Type B pancreatic cell (in vitro differentiated cells): ENCODE measurements around the gene USP10. TPM values are rescaled to one million over a fixed set of nuclear protein-coding genes. Genes with fewer than 3 reads are reported as not detected.
A peak's percentile ranks its signal among the peaks of the same experiment; 100 is the strongest.

Source experiments
- DNase-seq: peaks from one replicate; pipeline ENCODE4 v3.0.0; 2021; ENCODE audit warnings: mixed read lengths; ENCODE audit not compliant: unreplicated experiment; ENCODE audit errors: extremely low spot score
- H3K27ac Mint-ChIP-seq: 2 replicates; pipeline ENCODE4 v1.8.0; 2021; ENCODE audit warnings: mild to moderate bottlenecking, mixed read lengths
- H3K27me3 Mint-ChIP-seq: 2 replicates; pipeline ENCODE4 v1.8.0; 2021; ENCODE audit warnings: mixed read lengths
- H3K36me3 Mint-ChIP-seq: 2 replicates; pipeline ENCODE4 v1.8.0; 2021; ENCODE audit warnings: mixed read lengths
- H3K4me1 Mint-ChIP-seq: one replicate; pipeline ENCODE4 v1.8.0; 2021; ENCODE audit warnings: mixed read lengths; ENCODE audit not compliant: unreplicated experiment
- H3K4me3 Mint-ChIP-seq: 2 replicates; pipeline ENCODE4 v1.8.0; 2021; ENCODE audit warnings: mild to moderate bottlenecking, mixed read lengths
- H3K9me3 Mint-ChIP-seq: 2 replicates; pipeline ENCODE4 v1.8.0; 2021; ENCODE audit warnings: mixed read lengths
- total RNA-seq: library from RNA; stranded (reverse); gene quantifications from 2 replicates; pipeline ENCODE4 v1.2.1, GENCODE V29; 2021; ENCODE audit warnings: low replicate concordance
- TF ChIP-seq, protein P1 (sequence below): fragments of 200-600 bp; sonication (generic); conservative IDR thresholded peaks from 2 replicates; pipeline ENCODE4 v1.5.0; 2021; ENCODE audit warnings: antibody characterized with exemption, mild to moderate bottlenecking

USP10 gene
- total RNA-seq, 1 donor from 2014 or later, result 110 TPM

GRCh38 chr16:84732674-84733352 lies 33.0 kb downstream of the USP10 start:
- Mint-ChIP-seq H3K9me3 (no peaks in the 10 kb centered on the region), H3K4me3 (no peak overlapping the region), H3K27me3 (no peaks in the 10 kb centered on the region), H3K36me3 (peaks cover 5% of the 10 kb centered on the region), H3K4me1 (peaks cover 40% of the 10 kb centered on the region), H3K27ac (no peak overlapping the region)
- DNase-seq, result no peak
- TF ChIP-seq, protein P1, sequence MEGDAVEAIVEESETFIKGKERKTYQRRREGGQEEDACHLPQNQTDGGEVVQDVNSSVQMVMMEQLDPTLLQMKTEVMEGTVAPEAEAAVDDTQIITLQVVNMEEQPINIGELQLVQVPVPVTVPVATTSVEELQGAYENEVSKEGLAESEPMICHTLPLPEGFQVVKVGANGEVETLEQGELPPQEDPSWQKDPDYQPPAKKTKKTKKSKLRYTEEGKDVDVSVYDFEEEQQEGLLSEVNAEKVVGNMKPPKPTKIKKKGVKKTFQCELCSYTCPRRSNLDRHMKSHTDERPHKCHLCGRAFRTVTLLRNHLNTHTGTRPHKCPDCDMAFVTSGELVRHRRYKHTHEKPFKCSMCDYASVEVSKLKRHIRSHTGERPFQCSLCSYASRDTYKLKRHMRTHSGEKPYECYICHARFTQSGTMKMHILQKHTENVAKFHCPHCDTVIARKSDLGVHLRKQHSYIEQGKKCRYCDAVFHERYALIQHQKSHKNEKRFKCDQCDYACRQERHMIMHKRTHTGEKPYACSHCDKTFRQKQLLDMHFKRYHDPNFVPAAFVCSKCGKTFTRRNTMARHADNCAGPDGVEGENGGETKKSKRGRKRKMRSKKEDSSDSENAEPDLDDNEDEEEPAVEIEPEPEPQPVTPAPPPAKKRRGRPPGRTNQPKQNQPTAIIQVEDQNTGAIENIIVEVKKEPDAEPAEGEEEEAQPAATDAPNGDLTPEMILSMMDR, result no peak

GRCh38 chr16:84735849-84736586 lies 36.2 kb downstream of the USP10 start:
- H3K4me3 Mint-ChIP-seq, result no peak overlapping the region
- TF ChIP-seq, protein P1, result no peak
- peak overlapping the region; percentile 88 for H3K27ac Mint-ChIP-seq
- DNase-seq, result no peak
- no peaks in the 10 kb centered on the region for H3K9me3 Mint-ChIP-seq
- no peaks in the 10 kb centered on the region for H3K27me3 Mint-ChIP-seq
- peaks cover 42% of the 10 kb centered on the region for H3K4me1 Mint-ChIP-seq
- H3K36me3 Mint-ChIP-seq, result peaks cover 8% of the 10 kb centered on the region

DNA sequence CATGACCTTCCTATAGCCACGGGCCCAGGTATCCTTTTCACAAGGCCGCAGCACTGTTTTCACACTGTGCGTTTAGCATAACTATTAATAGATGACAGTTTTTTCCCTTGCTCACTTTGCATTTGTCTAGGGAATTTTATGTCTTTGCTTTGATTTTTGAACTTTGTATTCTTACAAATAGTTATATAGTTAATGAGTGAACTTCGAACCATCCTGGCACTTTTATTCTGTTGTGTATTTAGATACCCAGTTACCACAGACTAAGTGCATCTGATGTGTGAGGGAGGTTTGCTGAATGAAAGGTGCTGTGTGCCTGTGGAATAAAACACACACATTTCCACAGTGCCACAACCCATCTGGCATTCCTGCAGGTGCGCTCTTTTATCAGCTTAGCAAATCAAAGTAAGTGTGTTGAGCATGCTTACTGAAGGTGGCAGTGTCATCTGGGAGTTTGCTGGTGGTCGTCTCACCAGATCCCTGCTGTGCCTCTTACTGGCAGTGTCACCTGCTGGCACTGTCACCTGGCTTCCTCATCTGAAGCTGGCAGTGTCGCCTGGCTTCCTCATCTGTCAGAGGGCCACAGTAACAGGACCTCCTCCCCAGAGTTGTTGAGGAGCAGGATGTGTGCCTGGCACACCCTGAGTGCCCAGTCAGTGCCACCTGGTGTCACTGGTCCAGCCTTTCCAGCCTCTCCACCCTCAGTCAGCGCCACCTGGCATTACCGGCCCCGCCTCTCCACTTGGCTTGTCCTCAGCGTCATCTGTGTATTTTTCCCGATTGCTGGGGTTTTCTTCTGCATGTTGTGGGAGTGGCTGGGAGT lies 37.6 kb downstream of the USP10 start:
- peaks cover 47% of the 10 kb centered on the region for H3K4me1 Mint-ChIP-seq
- H3K9me3 Mint-ChIP-seq, result no peaks in the 10 kb centered on the region
- DNase-seq, result no peak
- peaks cover 8% of the 10 kb centered on the region for H3K36me3 Mint-ChIP-seq
- H3K27me3 Mint-ChIP-seq, result no peaks in the 10 kb centered on the region
- peak overlapping the region; percentile 73 for H3K27ac Mint-ChIP-seq
- TF ChIP-seq, protein P1, result no peak
- H3K4me3 Mint-ChIP-seq, result no peak overlapping the region

GRCh38 chr16:84738255-84739038 lies 38.6 kb downstream of the USP10 start:
- H3K27ac Mint-ChIP-seq, result peak overlapping the region; percentile 73
- H3K36me3 Mint-ChIP-seq, result peaks cover 8% of the 10 kb centered on the region
- TF ChIP-seq, protein P1, result peak; percentile 94
- no peaks in the 10 kb centered on the region for H3K27me3 Mint-ChIP-seq
- H3K4me1 Mint-ChIP-seq, result peaks cover 57% of the 10 kb centered on the region
- no peak for DNase-seq
- H3K9me3 Mint-ChIP-seq, result no peaks in the 10 kb centered on the region
- peak overlapping the region; percentile 51 for H3K4me3 Mint-ChIP-seq
